Fibroblast of the aortic adventitia (primary cell): Measurements from ENCODE around the gene AGER. TPM values are rescaled to one million over a fixed set of nuclear protein-coding genes. Genes with fewer than 3 reads are reported as not detected.
A peak's percentile ranks its signal among the peaks of the same experiment; 100 is the strongest.

Experiments
- DNase-seq: peaks from one replicate; pipeline ENCODE4 v3.0.0-alpha.2; 2010; ENCODE audit warnings: low read depth
- H3K4me3 ChIP-seq: 2 replicates; pipeline ENCODE4 v1.5.1; 2011; ENCODE audit warnings: low read depth, mild to moderate bottlenecking, control low read depth, low read length, moderate library complexity
- total RNA-seq: library from RNA; depleted of rRNA; stranded (reverse); fragments of >200 nt; gene quantifications from 2 replicates; pipeline ENCODE4 v1.2.3, GENCODE V29; 2012; ENCODE audit warnings: low replicate concordance
- TF ChIP-seq, protein P1 (sequence below): IDR thresholded peaks from 2 replicates; pipeline ENCODE4 v1.5.1; 2011; ENCODE audit warnings: mild to moderate bottlenecking, low read length, control low read depth, inconsistent platforms; ENCODE audit not compliant: insufficient read depth

The AGER gene
- total RNA-seq, 1 donor, result 0.18 TPM

DNA sequence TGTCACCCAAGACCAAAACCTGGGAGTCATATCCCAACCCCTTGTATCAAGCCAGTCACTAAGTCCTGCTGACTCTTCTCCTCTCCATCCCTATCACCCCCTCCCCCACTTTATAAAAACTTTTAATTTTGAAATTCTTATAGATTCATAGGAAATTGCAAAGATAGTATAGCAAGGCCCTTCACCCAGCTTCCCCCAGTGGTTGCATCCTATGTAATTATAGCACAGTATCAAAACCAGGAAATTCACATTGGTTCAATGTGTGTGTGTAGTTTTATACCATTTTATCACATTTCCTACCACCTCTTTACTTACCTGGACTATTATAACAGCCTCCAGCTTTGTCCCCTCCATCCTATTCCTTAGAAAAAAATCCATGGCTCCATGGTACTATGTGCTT lies 26.0 kb downstream of the AGER start:
- TF ChIP-seq, protein P1, sequence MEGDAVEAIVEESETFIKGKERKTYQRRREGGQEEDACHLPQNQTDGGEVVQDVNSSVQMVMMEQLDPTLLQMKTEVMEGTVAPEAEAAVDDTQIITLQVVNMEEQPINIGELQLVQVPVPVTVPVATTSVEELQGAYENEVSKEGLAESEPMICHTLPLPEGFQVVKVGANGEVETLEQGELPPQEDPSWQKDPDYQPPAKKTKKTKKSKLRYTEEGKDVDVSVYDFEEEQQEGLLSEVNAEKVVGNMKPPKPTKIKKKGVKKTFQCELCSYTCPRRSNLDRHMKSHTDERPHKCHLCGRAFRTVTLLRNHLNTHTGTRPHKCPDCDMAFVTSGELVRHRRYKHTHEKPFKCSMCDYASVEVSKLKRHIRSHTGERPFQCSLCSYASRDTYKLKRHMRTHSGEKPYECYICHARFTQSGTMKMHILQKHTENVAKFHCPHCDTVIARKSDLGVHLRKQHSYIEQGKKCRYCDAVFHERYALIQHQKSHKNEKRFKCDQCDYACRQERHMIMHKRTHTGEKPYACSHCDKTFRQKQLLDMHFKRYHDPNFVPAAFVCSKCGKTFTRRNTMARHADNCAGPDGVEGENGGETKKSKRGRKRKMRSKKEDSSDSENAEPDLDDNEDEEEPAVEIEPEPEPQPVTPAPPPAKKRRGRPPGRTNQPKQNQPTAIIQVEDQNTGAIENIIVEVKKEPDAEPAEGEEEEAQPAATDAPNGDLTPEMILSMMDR, result no peak
- DNase-seq, result no peak
- no peak overlapping the region for H3K4me3 ChIP-seq

DNA sequence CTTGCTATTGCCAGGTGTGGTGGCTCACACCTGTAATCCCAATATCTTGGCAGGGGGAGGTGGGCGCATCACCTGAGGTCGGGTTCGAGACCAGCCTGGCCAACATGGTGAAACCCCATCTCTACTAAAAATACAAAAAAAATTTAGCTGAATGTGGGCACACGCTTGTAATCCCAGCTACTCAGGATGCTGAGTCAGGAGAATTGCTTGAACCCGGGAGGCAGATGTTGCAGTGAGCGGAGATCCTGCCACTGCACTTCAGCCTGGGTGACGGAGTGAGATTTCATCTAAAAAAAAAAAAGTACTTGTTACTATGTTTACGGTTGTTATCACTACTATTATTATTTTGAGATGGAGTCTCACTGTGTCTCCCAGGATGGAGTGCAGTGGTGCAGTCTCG lies 27.2 kb downstream of the AGER start:
- no peak for DNase-seq
- H3K4me3 ChIP-seq, result no peak overlapping the region
- TF ChIP-seq, protein P1, result no peak

- TF ChIP-seq, protein P1, result peak; percentile 53
- peak overlapping the region; percentile 75 for H3K4me3 ChIP-seq
- DNase-seq, result peak; percentile 64
Measured at GRCh38 chr6:32154514-32155161, 29.4 kb downstream of the AGER start.

DNA sequence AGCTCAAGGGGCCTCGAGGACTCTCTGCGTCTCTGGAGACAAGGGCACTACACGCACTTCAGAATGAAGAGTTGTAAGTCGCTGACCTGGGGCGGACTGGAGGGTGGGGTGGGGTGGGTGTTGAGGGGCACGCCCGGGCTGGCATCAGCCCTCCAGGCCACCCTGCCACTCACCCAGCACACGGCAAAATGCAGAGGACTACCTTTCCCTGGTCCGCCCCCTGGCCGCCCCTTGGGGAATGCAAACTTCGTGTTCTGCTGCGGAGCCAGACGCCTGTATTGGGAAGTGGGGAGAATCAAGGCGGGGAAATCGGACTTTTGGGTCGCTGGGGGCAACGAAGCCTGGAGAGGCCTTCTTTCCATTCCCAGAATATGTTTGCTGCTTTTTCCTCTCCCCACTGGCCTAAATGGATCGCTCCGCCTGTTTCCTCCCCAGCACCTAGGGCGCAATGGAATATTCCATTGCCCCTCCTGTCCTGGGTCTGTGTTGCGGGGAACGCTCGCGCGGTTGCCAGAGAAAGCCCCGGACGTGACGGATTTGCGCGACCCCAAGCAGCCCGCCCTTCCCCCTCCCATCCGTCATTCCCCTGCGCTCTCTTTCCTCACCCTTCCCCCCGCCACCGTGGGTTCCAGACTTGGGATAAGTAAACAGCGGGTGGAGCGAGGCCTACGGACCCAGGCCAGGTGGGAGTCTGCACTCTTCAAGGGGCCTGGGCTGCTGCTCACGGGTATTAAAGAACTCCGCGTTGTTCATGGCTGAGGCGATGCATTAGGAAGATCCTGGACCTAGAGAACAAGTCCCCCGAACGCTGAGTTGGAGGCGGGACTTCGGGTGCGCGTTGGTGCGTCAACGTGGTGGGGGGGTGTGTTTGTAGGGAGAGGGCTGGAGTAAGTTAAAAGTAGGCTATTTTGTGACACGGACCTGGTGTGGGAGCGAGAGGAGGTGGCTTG lies 30.2 kb downstream of the AGER start, which contains the start of gene PPT2:
Gene PPT2 (plus strand): TSS at position 578 of the 950 bp plus-strand sequence. CDS start 454 bp downstream, outside the sequence.
- peak; percentile 91 for DNase-seq

GRCh38 chr6:32152769-32153563 lies 31.1 kb downstream of the AGER start:
- peak overlapping the region; percentile 75 for H3K4me3 ChIP-seq
- TF ChIP-seq, protein P1, result no peak
- peak; percentile 35 for DNase-seq

More for the DNA sequence above, 30.2 kb downstream of the AGER start, which contains the start of gene PPT2:
- TF ChIP-seq, protein P1, result peak; percentile 45
- H3K4me3 ChIP-seq, result peak within 1 kb of the TSS; percentile 75

DNA sequence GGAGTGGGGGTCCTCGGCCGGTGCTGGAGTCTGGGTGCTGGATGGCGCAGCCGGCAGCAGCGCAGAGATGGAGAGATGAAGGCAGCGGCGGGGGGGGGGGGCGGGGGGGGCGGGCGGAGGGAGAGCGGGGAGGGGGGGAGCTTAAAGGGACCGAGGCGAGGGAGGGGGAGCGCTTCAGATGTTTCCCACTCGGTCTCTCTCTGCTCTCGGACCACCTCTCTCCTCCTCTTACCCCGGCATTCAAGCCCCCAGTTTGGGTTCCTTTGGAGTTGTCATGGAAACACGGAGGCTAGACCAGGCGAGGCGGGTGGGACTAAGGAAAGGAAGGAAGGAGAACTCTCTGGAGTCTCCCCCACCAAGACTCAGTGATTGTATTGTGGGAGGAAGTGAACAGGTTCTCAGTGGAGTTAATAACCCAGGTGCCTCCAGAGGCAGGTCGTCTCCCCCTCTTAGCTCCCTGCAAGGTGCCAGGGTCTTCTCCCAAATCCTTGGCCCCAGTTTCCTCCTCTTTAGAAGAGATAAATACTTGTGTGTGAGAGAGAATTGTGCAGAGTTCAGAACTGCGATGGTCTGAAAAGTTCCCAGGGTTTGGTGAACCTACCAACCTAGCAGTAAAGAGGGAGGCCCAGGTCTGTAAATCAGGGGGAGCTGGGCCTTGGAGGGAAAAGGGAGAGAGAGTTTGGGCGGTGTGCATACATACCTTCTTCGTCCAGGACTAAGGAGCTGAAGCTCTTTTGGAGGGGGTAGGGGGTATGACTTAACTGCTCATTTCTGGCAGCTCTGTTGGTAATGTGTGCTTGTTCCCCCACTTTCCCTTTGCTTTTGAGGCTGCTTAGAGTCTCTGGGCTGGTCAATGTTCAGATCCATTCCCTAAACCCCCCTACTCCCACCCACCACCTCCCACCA lies 31.9 kb downstream of the AGER start, which contains the start of gene PRRT1:
Gene PRRT1 (minus strand): TSS at position 77 of the 906 bp plus-strand sequence. CDS start 112 bp downstream, outside the sequence.
- TF ChIP-seq, protein P1, result no peak
- H3K4me3 ChIP-seq, result peak within 1 kb of the TSS; percentile 75
- DNase-seq, result peak; percentile 17
